Measurements from ENCODE around the gene CHCHD1.
"Not testable (repeated sequence)": the region's sequence is repeated elsewhere in the genome, so short reads cannot be mapped to it uniquely, and the experiment has no call there.

CHCHD1 gene

GRCh38 chr10:73796035-73796434 lies 14.2 kb downstream of the CHCHD1 start:
- not testable (repeated sequence) for DNase-seq

GRCh38 chr10:73796766-73797165 lies 14.9 kb downstream of the CHCHD1 start:
- no peak for DNase-seq

- DNase-seq = no peak
Measured at GRCh38 chr10:73797324-73798025, 15.6 kb downstream of the CHCHD1 start.

- DNase-seq = no peak
Measured at GRCh38 chr10:73798087-73798486, 16.2 kb downstream of the CHCHD1 start.

GRCh38 chr10:73798927-73799560 lies 17.2 kb downstream of the CHCHD1 start:
- DNase-seq = no peak

GRCh38 chr10:73799899-73800559 lies 18.2 kb downstream of the CHCHD1 start:
- DNase-seq = no peak

- DNase-seq = no peak
Measured at GRCh38 chr10:73800560-73801252, 18.9 kb downstream of the CHCHD1 start.

- no peak for DNase-seq
Measured at GRCh38 chr10:73801253-73801590, 19.4 kb downstream of the CHCHD1 start.

- no peak for DNase-seq
Measured at GRCh38 chr10:73802276-73802991, 20.6 kb downstream of the CHCHD1 start.

GRCh38 chr10:73803680-73804286 lies 21.9 kb downstream of the CHCHD1 start:
- no peak for DNase-seq

- DNase-seq = no peak
Measured at GRCh38 chr10:73806176-73806950, 24.5 kb downstream of the CHCHD1 start.

GRCh38 chr10:73807471-73807870 lies 25.6 kb downstream of the CHCHD1 start:
- no peak for DNase-seq

- no peak for DNase-seq
Measured at GRCh38 chr10:73808021-73808815, 26.4 kb downstream of the CHCHD1 start.

GRCh38 chr10:73809061-73809818 lies 27.4 kb downstream of the CHCHD1 start:
- DNase-seq = no peak

GRCh38 chr10:73810358-73810734 lies 28.5 kb downstream of the CHCHD1 start:
- no peak for DNase-seq

GRCh38 chr10:73810735-73811465 lies 29.1 kb downstream of the CHCHD1 start:
- DNase-seq = peak; percentile 43

GRCh38 chr10:73812657-73813056 lies 30.8 kb downstream of the CHCHD1 start:
- DNase-seq = peak; percentile 3

GRCh38 chr10:73813333-73813732 lies 31.5 kb downstream of the CHCHD1 start:
- DNase-seq = no peak

- no peak for DNase-seq
Measured at GRCh38 chr10:73814276-73814895, 32.5 kb downstream of the CHCHD1 start.
